ENCODE data around the gene CST6. TPM values are rescaled to one million over a fixed set of nuclear protein-coding genes. Genes with fewer than 3 reads are reported as not detected.

CST6 gene
- polyA plus RNA-seq, 2 of the 4 experiments (the other 2 are of a cell fraction): not detected

DNA sequence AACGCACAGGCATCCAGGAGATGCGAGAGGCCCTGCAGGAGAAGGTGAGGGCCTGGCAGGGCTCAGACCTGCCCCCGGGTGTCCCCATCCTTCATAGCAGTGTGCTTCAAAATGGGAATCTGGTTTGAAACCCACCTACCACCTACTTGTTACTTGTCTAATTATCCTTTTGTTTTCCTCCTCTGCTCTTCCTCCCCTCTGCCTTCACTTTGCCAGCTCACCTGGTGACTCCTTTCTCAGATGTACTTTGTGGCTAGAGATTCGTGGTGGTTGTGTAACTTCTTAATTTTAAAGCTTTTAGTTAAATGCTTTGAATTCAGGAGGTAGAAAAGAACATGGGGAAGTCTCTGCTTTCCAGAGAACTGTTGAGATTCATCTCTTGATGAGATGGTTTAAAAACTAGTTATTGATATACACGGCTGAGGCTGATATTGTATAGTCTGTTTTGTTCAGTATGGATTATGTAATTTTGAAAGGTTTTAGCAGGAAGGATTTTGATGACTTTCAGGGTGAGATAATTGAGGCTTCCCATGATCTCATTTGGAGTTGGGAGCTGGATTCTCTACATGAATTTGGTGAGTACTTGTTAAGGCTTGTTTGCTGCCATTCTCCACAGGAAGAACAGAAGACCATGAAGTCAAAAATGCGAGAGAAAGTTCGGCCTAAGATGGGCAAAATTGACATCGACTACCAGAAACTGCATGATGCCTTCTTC lies 48.3 kb downstream of the CST6 start:
- FAIRE-seq (no peak), ATAC-seq (no peak), DNase-seq (ENCODE audit: low read depth in 1 of 2, low spot score in 1 of 2) (no peak)
- H3K9me3 ChIP-seq: 0 out of 3 replicates have a peak, but pooled peaks cover 2% of the 10 kb centered on the region
- no peak overlapping the region for H3K4me3 ChIP-seq
- no peak overlapping the region for H3K4me2 ChIP-seq
- H3K4me1 ChIP-seq: peaks cover 3% of the 10 kb centered on the region; the same call in 1 of the 3 replicates
- ChIA-PET CTCF (interaction anchor here (2.4 to 12.6 kb wide), 3 partner anchors 7 to 72 kb away, joined by 7 to 233 read pairs (median 10); partner anchors contain the start of gene PACS1), POLR2A (interaction anchor here (0.9 kb wide), 1 partner anchor 8 kb away, joined by 6 read pairs; the partner anchor contains the start of gene SF3B2)
- WGBS (ENCODE audit: missing lambda C conversion rate): 80% methylated on average over 8 of the region's 8 CpGs
- TF ChIP-seq GATA3 (IDR thresholded peaks at IDR 0.05; ENCODE audit: borderline replicate concordance) (no peak), ZFP36 (IDR thresholded peaks at IDR 0.05; ENCODE audit: borderline replicate concordance, partially characterized antibody) (no peak), FOXS1 (CRISPR knock-in tag; IDR thresholded peaks at IDR 0.05) (no peak), BHLHE40 (IDR thresholded peaks at IDR 0.05; ENCODE audit: low read depth, low read length) (no peak), NPAS2 (CRISPR knock-in tag; IDR thresholded peaks at IDR 0.05; ENCODE audit: borderline replicate concordance) (no peak), FOSL2 (IDR thresholded peaks at IDR 0.05) (no peak), FOSL2 (CRISPR knock-in tag; IDR thresholded peaks at IDR 0.05) (no peak), MAZ (IDR thresholded peaks at IDR 0.05; ENCODE audit: borderline replicate concordance, low read depth, low read length) (no peak), FOSB (CRISPR knock-in tag; IDR thresholded peaks at IDR 0.05) (no peak), NR3C1 (IDR thresholded peaks at IDR 0.05) (no peak), TP53 (CRISPR knock-in tag; IDR thresholded peaks at IDR 0.05) (no peak), RCOR1 (IDR thresholded peaks at IDR 0.05; ENCODE audit: low read depth, low read length) (no peak), EHF (CRISPR knock-in tag; IDR thresholded peaks at IDR 0.05) (no peak), HDAC2 (IDR thresholded peaks at IDR 0.05) (no peak)
- TF ChIP-seq, protein P1, sequence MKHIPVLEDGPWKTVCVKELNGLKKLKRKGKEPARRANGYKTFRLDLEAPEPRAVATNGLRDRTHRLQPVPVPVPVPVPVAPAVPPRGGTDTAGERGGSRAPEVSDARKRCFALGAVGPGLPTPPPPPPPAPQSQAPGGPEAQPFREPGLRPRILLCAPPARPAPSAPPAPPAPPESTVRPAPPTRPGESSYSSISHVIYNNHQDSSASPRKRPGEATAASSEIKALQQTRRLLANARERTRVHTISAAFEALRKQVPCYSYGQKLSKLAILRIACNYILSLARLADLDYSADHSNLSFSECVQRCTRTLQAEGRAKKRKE (CRISPR knock-in tag; IDR thresholded peaks at IDR 0.05; ENCODE audit: low read depth): no peak
- TF ChIP-seq, protein P2, sequence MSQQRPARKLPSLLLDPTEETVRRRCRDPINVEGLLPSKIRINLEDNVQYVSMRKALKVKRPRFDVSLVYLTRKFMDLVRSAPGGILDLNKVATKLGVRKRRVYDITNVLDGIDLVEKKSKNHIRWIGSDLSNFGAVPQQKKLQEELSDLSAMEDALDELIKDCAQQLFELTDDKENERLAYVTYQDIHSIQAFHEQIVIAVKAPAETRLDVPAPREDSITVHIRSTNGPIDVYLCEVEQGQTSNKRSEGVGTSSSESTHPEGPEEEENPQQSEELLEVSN (IDR thresholded peaks at IDR 0.05; ENCODE audit: borderline replicate concordance, low read depth): no peak
- TF ChIP-seq, protein P3, sequence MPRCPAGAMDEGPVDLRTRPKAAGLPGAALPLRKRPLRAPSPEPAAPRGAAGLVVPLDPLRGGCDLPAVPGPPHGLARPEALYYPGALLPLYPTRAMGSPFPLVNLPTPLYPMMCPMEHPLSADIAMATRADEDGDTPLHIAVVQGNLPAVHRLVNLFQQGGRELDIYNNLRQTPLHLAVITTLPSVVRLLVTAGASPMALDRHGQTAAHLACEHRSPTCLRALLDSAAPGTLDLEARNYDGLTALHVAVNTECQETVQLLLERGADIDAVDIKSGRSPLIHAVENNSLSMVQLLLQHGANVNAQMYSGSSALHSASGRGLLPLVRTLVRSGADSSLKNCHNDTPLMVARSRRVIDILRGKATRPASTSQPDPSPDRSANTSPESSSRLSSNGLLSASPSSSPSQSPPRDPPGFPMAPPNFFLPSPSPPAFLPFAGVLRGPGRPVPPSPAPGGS (IDR thresholded peaks at IDR 0.05): no peak
- TF ChIP-seq, protein P4, sequence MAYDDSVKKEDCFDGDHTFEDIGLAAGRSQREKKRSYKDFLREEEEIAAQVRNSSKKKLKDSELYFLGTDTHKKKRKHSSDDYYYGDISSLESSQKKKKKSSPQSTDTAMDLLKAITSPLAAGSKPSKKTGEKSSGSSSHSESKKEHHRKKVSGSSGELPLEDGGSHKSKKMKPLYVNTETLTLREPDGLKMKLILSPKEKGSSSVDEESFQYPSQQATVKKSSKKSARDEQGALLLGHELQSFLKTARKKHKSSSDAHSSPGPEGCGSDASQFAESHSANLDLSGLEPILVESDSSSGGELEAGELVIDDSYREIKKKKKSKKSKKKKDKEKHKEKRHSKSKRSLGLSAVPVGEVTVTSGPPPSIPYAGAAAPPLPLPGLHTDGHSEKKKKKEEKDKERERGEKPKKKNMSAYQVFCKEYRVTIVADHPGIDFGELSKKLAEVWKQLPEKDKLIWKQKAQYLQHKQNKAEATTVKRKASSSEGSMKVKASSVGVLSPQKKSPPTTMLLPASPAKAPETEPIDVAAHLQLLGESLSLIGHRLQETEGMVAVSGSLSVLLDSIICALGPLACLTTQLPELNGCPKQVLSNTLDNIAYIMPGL (CRISPR knock-in tag; IDR thresholded peaks at IDR 0.05; ENCODE audit: borderline replicate concordance): no peak
- TF ChIP-seq, protein P5, sequence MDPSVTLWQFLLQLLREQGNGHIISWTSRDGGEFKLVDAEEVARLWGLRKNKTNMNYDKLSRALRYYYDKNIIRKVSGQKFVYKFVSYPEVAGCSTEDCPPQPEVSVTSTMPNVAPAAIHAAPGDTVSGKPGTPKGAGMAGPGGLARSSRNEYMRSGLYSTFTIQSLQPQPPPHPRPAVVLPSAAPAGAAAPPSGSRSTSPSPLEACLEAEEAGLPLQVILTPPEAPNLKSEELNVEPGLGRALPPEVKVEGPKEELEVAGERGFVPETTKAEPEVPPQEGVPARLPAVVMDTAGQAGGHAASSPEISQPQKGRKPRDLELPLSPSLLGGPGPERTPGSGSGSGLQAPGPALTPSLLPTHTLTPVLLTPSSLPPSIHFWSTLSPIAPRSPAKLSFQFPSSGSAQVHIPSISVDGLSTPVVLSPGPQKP (IDR thresholded peaks at IDR 0.05; ENCODE audit: low read depth, low read length): no peak
- TF ChIP-seq, protein P6, sequence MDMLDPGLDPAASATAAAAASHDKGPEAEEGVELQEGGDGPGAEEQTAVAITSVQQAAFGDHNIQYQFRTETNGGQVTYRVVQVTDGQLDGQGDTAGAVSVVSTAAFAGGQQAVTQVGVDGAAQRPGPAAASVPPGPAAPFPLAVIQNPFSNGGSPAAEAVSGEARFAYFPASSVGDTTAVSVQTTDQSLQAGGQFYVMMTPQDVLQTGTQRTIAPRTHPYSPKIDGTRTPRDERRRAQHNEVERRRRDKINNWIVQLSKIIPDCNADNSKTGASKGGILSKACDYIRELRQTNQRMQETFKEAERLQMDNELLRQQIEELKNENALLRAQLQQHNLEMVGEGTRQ (IDR thresholded peaks at IDR 0.05): no peak
- H3K27ac ChIP-seq: no peak overlapping the region

Measured in A549 (cell line).